H1 (cell line): ENCODE data around the gene KCNB1. TPM values are rescaled to one million over a fixed set of nuclear protein-coding genes. Genes with fewer than 3 reads are reported as not detected.

ENCODE experiments used
- CTCF ChIA-PET: fragments of 300-600 bp; sonication (Branson Sonifier 250); formaldehyde crosslinking; loops from one replicate; lab custom pipeline; 2021; ENCODE audit not compliant: partially characterized antibody; lab: Charles Lee
- POLR2A ChIA-PET: fragments of 300-600 bp; sonication (Branson Sonifier 250); formaldehyde crosslinking; loops from one replicate; lab custom pipeline; 2021; ENCODE audit warnings: inconsistent platforms; ENCODE audit not compliant: partially characterized antibody; lab: Charles Lee
- DNase-seq, 2 experiments: peaks; one replicate each; pipeline versions ENCODE4 v3.0.0 to v3.0.0-alpha.2; 2010 to 2022; ENCODE audit warnings: low spot score in 2 of 2, low read depth in 1 of 2, mixed read lengths in 1 of 2
- FAIRE-seq: peaks from 2 replicates; lab custom pipeline; 2011; peaks lifted over from hg19 to GRCh38; lab: Jason Lieb, UNC
- H2AFZ ChIP-seq: 2 replicates; pipeline ENCODE4 v1.8.1; 2012; ENCODE audit warnings: low read length, inconsistent platforms
- H2AK5ac ChIP-seq: 2 replicates; pipeline ENCODE4 v1.6.1; 2013; ENCODE audit warnings: low read depth, low read length
- H2BK120ac ChIP-seq: replicated peaks from 2 replicates; pipeline ENCODE3; 2013; ENCODE audit warnings: low read depth, low read length, inconsistent platforms
- H2BK12ac ChIP-seq: 2 replicates; pipeline ENCODE4 v1.6.1; 2013; ENCODE audit warnings: low read depth, low read length
- H2BK15ac ChIP-seq: 2 replicates; pipeline ENCODE4 v1.6.1; 2013; ENCODE audit warnings: low read length
- H2BK20ac ChIP-seq: 2 replicates; pipeline ENCODE4 v1.6.1; 2013; ENCODE audit warnings: low read length
- H2BK5ac ChIP-seq: 2 replicates; pipeline ENCODE4 v1.6.1; 2013; ENCODE audit warnings: low read depth, low read length
- H3K14ac ChIP-seq: 2 replicates; pipeline ENCODE4 v1.6.1; 2013; ENCODE audit warnings: inconsistent platforms; ENCODE audit not compliant: insufficient read length
- H3K18ac ChIP-seq: 2 replicates; pipeline ENCODE4 v1.6.1; 2013; ENCODE audit warnings: low read length; ENCODE audit errors: extremely low read depth
- H3K23ac ChIP-seq: 2 replicates; pipeline ENCODE4 v1.6.1; 2013; ENCODE audit warnings: inconsistent platforms; ENCODE audit not compliant: insufficient read length
- H3K23me2 ChIP-seq: 2 replicates; pipeline ENCODE4 v1.6.1; 2013; ENCODE audit warnings: low read depth, low read length
- H3K27ac ChIP-seq: 2 replicates; pipeline ENCODE4 v1.6.1; 2011; ENCODE audit warnings: low read depth, low read length, inconsistent platforms
- H3K27me3 ChIP-seq, 4 experiments: replicated peaks in 1 of 4; 1 replicate in 1 of 4; 2 replicates in 3 of 4; pipeline versions ENCODE4 v1.6.1 to v1.8.1; 2011 to 2013; ENCODE audit warnings: low read length in 3 of 4, mild to moderate bottlenecking in 3 of 4, inconsistent platforms in 2 of 4, mixed read lengths in 2 of 4, moderate library complexity in 1 of 4; ENCODE audit not compliant: control insufficient read depth in 3 of 4, insufficient read depth in 3 of 4; ENCODE audit errors: extremely low read depth in 1 of 4
- H3K36me3 ChIP-seq, 4 experiments: 2 replicates each; pipeline versions ENCODE4 v1.6.1 to v1.8.1; 2011 to 2013; ENCODE audit warnings: mild to moderate bottlenecking in 4 of 4, low read length in 3 of 4, moderate library complexity in 2 of 4, control low read depth in 1 of 4, inconsistent platforms in 1 of 4; ENCODE audit not compliant: insufficient read depth in 4 of 4, control insufficient read depth in 2 of 4
- H3K4ac ChIP-seq: replicated peaks from 2 replicates; pipeline ENCODE3; 2013; ENCODE audit warnings: low read length, low read depth, mixed read lengths, inconsistent platforms; ENCODE audit not compliant: insufficient read length
- H3K4me1 ChIP-seq, 4 experiments: replicated peaks in 1 of 4; 1 replicate in 1 of 4; 2 replicates in 3 of 4; pipeline versions ENCODE4 v1.6.1 to v1.8.1; 2011 to 2013; ENCODE audit warnings: low read length in 3 of 4, inconsistent platforms in 2 of 4, mixed read lengths in 1 of 4; ENCODE audit not compliant: insufficient read depth in 4 of 4, control insufficient read depth in 3 of 4
- H3K4me2 ChIP-seq, 2 experiments: 2 replicates each; pipeline versions ENCODE4 v1.6.1 to v1.8.1; 2011 to 2013; ENCODE audit warnings: low read depth in 2 of 2, low read length in 2 of 2, control low read depth in 1 of 2, inconsistent platforms in 1 of 2, mild to moderate bottlenecking in 1 of 2; ENCODE audit not compliant: insufficient read depth in 1 of 2
- H3K4me3 ChIP-seq, 4 experiments: fragments of 200-600, 300-600 bp in 1 of 4; sonication (generic), shearing (Covaris generic), sonication (Bioruptor Twin) in 1 of 4; 2 replicates each; pipeline versions ENCODE4 v1.5.1 to v1.8.1; 2011 to 2016; ENCODE audit warnings: low read length in 4 of 4, low read depth in 3 of 4, control low read depth in 2 of 4, inconsistent platforms in 2 of 4, mild to moderate bottlenecking in 2 of 4, mixed read lengths in 1 of 4, moderate library complexity in 1 of 4; ENCODE audit not compliant: insufficient read depth in 2 of 4; ENCODE audit errors: extremely low read depth in 1 of 4
- H3K56ac ChIP-seq: replicated peaks from 2 replicates; pipeline ENCODE3; 2013; ENCODE audit warnings: low read depth, mild to moderate bottlenecking, mixed read lengths, low read length, inconsistent platforms; ENCODE audit not compliant: insufficient read length
- H3K79me1 ChIP-seq: 2 replicates; pipeline ENCODE4 v1.6.1; 2013; ENCODE audit warnings: low read depth, low read length, control low read depth
- H3K79me2 ChIP-seq, 2 experiments: 2 replicates each; pipeline versions ENCODE4 v1.6.1 to v1.8.1; 2012 to 2013; ENCODE audit warnings: low read length in 2 of 2, mild to moderate bottlenecking in 2 of 2, inconsistent platforms in 1 of 2; ENCODE audit not compliant: insufficient read depth in 2 of 2, control insufficient read depth in 1 of 2
- H3K9ac ChIP-seq, 4 experiments: replicated peaks in 1 of 4; 1 replicate in 1 of 4; 2 replicates in 3 of 4; pipeline versions ENCODE4 v1.6.1 to v1.8.1; 2011 to 2013; ENCODE audit warnings: low read depth in 3 of 4, low read length in 3 of 4, control low read depth in 2 of 4, mild to moderate bottlenecking in 2 of 4, moderate library complexity in 2 of 4, inconsistent platforms in 1 of 4; ENCODE audit errors: extremely low read depth in 1 of 4
- H3K9me3 ChIP-seq, 2 experiments: 2 replicates each; pipeline versions ENCODE4 v1.6.1 to v1.8.1; 2012 to 2013; ENCODE audit warnings: mild to moderate bottlenecking in 2 of 2, moderate library complexity in 2 of 2, control low read depth in 1 of 2, inconsistent platforms in 1 of 2, low read depth in 1 of 2, low read length in 1 of 2, mixed read lengths in 1 of 2; ENCODE audit not compliant: insufficient read depth in 2 of 2
- H4K20me1 ChIP-seq, 2 experiments: replicated peaks in 1 of 2; 2 replicates each; pipeline versions ENCODE3 to v1.8.1; 2011 to 2013; ENCODE audit warnings: inconsistent platforms in 2 of 2, low read length in 2 of 2, mild to moderate bottlenecking in 1 of 2; ENCODE audit not compliant: insufficient read depth in 2 of 2, control insufficient read depth in 1 of 2
- H4K5ac ChIP-seq: 2 replicates; pipeline ENCODE4 v1.6.1; 2013; ENCODE audit warnings: low read length, low read depth, mixed read lengths, inconsistent platforms; ENCODE audit not compliant: insufficient read length
- H4K8ac ChIP-seq: 2 replicates; pipeline ENCODE4 v1.8.0; 2013; ENCODE audit warnings: mild to moderate bottlenecking, moderate library complexity, low read length, inconsistent platforms; ENCODE audit not compliant: insufficient read depth; ENCODE audit errors: extremely low read depth
- H4K91ac ChIP-seq: replicated peaks from 2 replicates; pipeline ENCODE3; 2013; ENCODE audit warnings: low read length, mixed read lengths, inconsistent platforms; ENCODE audit not compliant: insufficient read length
- CREB1 ChIP-seq: IDR thresholded peaks from 2 replicates; pipeline ENCODE4 v1.6.1; 2012; ENCODE audit warnings: inconsistent platforms
- GTF2F1 ChIP-seq: IDR thresholded peaks from 2 replicates; pipeline ENCODE4 v1.6.1; 2012; ENCODE audit warnings: low read depth, low read length, improper control_type of control experiment, borderline replicate concordance
- WGBS, 2 experiments: shearing (Covaris generic) in 1 of 2; methylation state at CpG; one replicate each; pipeline versions ENCODE4 v1.1.6 to v1.1.7; 2013 to 2015; ENCODE audit warnings: low lambda C conversion rate in 2 of 2, mixed read lengths in 2 of 2, inconsistent platforms in 1 of 2, low coverage in 1 of 2, missing lambda C conversion rate in 1 of 2; ENCODE audit not compliant: insufficient replicate concordance in 2 of 2, insufficient coverage in 1 of 2, insufficient read length in 1 of 2; ENCODE audit errors: extremely low coverage in 1 of 2, missing lambda C conversion rate in 1 of 2; 5-methylcytosine and 5-hydroxymethylcytosine counted together
- polyA plus RNA-seq, 7 experiments: library from polyadenylated mRNA; depleted of rRNA in 3 of 7; stranded (reverse) in 5 of 7; unstranded in 2 of 7; fragments of >200 nt in 5 of 7; fragments of 200-250 nt in 2 of 7; gene quantifications; 1 replicate in 5 of 7; 2 replicates in 1 of 7; 4 replicates in 1 of 7; pipeline versions ENCODE4 v1.2.1 to v1.2.3, GENCODE V29; 2011 to 2013; ENCODE audit warnings: missing spikeins in 2 of 7, mixed read lengths in 2 of 7
- total RNA-seq: library from RNA; stranded (reverse); fragmentation: NEBNext Ultra II Directional; extraction: Animal tissue kit (Norgen Biotek cat#: 25700); gene quantifications from 2 replicates; pipeline ENCODE4 v1.2.1, GENCODE V29; 2021

KCNB1 gene
- total and polyA plus RNA-seq, 2 of the 8 experiments (the other 6 are each of a cell fraction or from before 2014, with no cell fraction given): 0.58 to 0.67 TPM

GRCh38 chr20:49413677-49414076 is 68.8 kb downstream of the KCNB1 start:
- Histone ChIP-seq H3K4me3 (no peak overlapping the region), H3K23me2 (no peaks in the 10 kb centered on the region), H2BK12ac (no peak overlapping the region), H2BK5ac (no peak overlapping the region), H3K9me3 (no peaks in the 10 kb centered on the region), H2BK120ac (no peak overlapping the region), H2BK20ac (no peak overlapping the region), H3K36me3 (no peaks in the 10 kb centered on the region), H3K4me2 (no peak overlapping the region), H3K4ac (no peak overlapping the region), H3K79me2 (no peaks in the 10 kb centered on the region), H3K14ac (no peak overlapping the region), H4K20me1 (no peaks in the 10 kb centered on the region), H3K18ac (no peak overlapping the region), H4K91ac (no peak overlapping the region), H4K8ac (no peak overlapping the region), H3K9ac (no peak overlapping the region), H3K23ac (no peak overlapping the region), H4K5ac (no peak overlapping the region), H2AK5ac (no peak overlapping the region), H3K79me1 (no peaks in the 10 kb centered on the region), H3K27me3 (no peaks in the 10 kb centered on the region), H2AFZ (no peak overlapping the region), H3K56ac (no peak overlapping the region), H3K27ac (no peak overlapping the region), H3K4me1 (no peaks in the 10 kb centered on the region), H2BK15ac (no peak overlapping the region)
- no peak for FAIRE-seq
- CTCF ChIA-PET: interaction anchor here (1.1 to 2.7 kb wide), 3 partner anchors 11 to 95 kb away, joined by 3 to 14 read pairs (median 7); no protein-coding TSS in a partner anchor
- DNase-seq: no peak
- WGBS, 2 experiments: 90% methylated on average over 4 of the region's 4 CpGs; no CpG with 5 or more reads in 1 of the 2 experiments
- POLR2A ChIA-PET: interaction anchor here (1.0 kb wide), 1 partner anchor 11 kb away, joined by 3 read pairs; no protein-coding TSS in a partner anchor
- no peak for TF ChIP-seq GTF2F1
- TF ChIP-seq CREB1: no peak
